Skin of body (tissue), 2 donors: ENCODE results near the gene SLC26A1. TPM values are rescaled to one million over a fixed set of nuclear protein-coding genes. Genes with fewer than 3 reads are reported as not detected.

Source experiments
- DNase-seq: peaks from one replicate; lab custom pipeline; 2025; lab: John Stamatoyannopoulos, UW
- total RNA-seq: library from RNA; depleted of rRNA; stranded (reverse); fragments of >200 nt; gene quantifications from one replicate; pipeline ENCODE4 v1.2.3, GENCODE V29; 2014

The SLC26A1 gene
- total RNA-seq, 1 donor from 2014 or later = 0.30 TPM

- DNase-seq = no peak
These were observed 20.2 kb upstream of the SLC26A1 start for GRCh38 chr4:1013225-1014073.

- no peak for DNase-seq
These were observed 19.0 kb upstream of the SLC26A1 start for GRCh38 chr4:1012034-1012739.

- DNase-seq = no peak
These were observed 18.4 kb upstream of the SLC26A1 start for GRCh38 chr4:1011666-1012033.

- peak; percentile 70 for DNase-seq
These were observed 17.9 kb upstream of the SLC26A1 start, which contains the start of gene FGFRL1 for GRCh38 chr4:1011022-1011665. Gene FGFRL1, plus strand, starts transcription at chr4:1011626. Its CDS starts 860 bp downstream, at chr4:1012486.

GRCh38 chr4:1010395-1011021, 17.3 kb upstream of the SLC26A1 start:
- DNase-seq = peak; percentile 26

GRCh38 chr4:1009542-1010394, 16.6 kb upstream of the SLC26A1 start:
- peak; percentile 55 for DNase-seq

GRCh38 chr4:1008840-1009541, 15.8 kb upstream of the SLC26A1 start:
- DNase-seq = no peak

- DNase-seq = no peak
These were observed 13.7 kb upstream of the SLC26A1 start for GRCh38 chr4:1006856-1007255.

- no peak for DNase-seq
These were observed 11.6 kb upstream of the SLC26A1 start for GRCh38 chr4:1004557-1005485.

- DNase-seq = no peak
These were observed 10.8 kb upstream of the SLC26A1 start for GRCh38 chr4:1004071-1004418.

GRCh38 chr4:1003271-1004070, 10.3 kb upstream of the SLC26A1 start:
- no peak for DNase-seq

- DNase-seq = no peak
These were observed 9.5 kb upstream of the SLC26A1 start for GRCh38 chr4:1002631-1003251.

GRCh38 chr4:1002131-1002630, 9.0 kb upstream of the SLC26A1 start:
- DNase-seq = no peak

GRCh38 chr4:1001561-1002130, 8.4 kb upstream of the SLC26A1 start:
- no peak for DNase-seq

GRCh38 chr4:1000686-1001260, 7.6 kb upstream of the SLC26A1 start:
- DNase-seq = no peak

GRCh38 chr4:999882-1000425, 6.8 kb upstream of the SLC26A1 start:
- DNase-seq = no peak
